Activated CD4-positive, alpha-beta T cell treated with anti-CD3 and anti-CD28 coated beads, Interleukin-2, amount 10 ng/mL, durations not matched to agents 24 days and 14 days (primary cell): ENCODE results near the gene INPP5B. TPM values are rescaled to one million over a fixed set of nuclear protein-coding genes. Genes with fewer than 3 reads are reported as not detected.
A peak's percentile ranks its signal among the peaks of the same experiment; 100 is the strongest.

Experiments
- DNase-seq: peaks from one replicate; pipeline ENCODE4 v3.0.0; 2022
- H3K27ac Mint-ChIP-seq: one replicate; pipeline ENCODE4 v1.8.0; 2022; ENCODE audit warnings: mild to moderate bottlenecking, mixed read lengths
- H3K27me3 Mint-ChIP-seq: one replicate; pipeline ENCODE4 v1.8.0; 2022; ENCODE audit warnings: mixed read lengths
- H3K36me3 Mint-ChIP-seq: one replicate; pipeline ENCODE4 v1.8.0; 2022; ENCODE audit warnings: low read depth, mild to moderate bottlenecking, mixed read lengths
- H3K4me1 Mint-ChIP-seq: one replicate; pipeline ENCODE4 v1.8.0; 2021; ENCODE audit warnings: mixed read lengths
- H3K4me3 Mint-ChIP-seq: one replicate; pipeline ENCODE4 v1.8.0; 2022; ENCODE audit warnings: mild to moderate bottlenecking, moderate library complexity, mixed read lengths
- H3K9me3 Mint-ChIP-seq: one replicate; pipeline ENCODE4 v1.8.0; 2021; ENCODE audit warnings: mixed read lengths
- intact Hi-C: fragments of 100-400 bp; cut with micrococcal nuclease; formaldehyde crosslinking; loops from one replicate; pipeline ENCODE4 v1.15.1; 2023
- total RNA-seq: library from RNA; stranded (reverse); gene quantifications from 2 replicates; pipeline ENCODE4 v1.2.3, GENCODE V29; 2022

Gene INPP5B
- total RNA-seq, 1 donor from 2014 or later: 27.2 TPM

DNA sequence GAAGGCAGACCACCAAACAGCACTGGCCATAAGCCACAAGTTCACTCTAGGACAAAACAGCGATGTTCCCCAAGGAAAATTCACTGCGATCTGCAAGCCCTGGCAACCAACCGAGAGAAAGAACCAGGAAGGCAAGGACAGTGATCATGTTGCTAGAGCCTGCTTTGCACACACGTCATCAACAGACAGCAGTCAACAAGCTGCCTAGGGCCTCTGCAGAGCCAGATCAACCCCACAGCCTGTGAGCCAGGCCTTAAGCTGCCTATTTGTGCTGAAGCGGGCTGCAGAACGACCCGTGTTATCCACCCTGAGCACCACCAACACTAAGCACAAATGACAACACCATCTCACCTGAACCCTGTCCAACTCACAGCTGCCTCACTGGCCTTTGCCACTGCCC, 132.6 kb downstream of the INPP5B start:
- H3K4me3 Mint-ChIP-seq: no peak overlapping the region
- peaks cover 22% of the 10 kb centered on the region for H3K36me3 Mint-ChIP-seq
- H3K9me3 Mint-ChIP-seq: no peaks in the 10 kb centered on the region
- peaks cover 14% of the 10 kb centered on the region for H3K4me1 Mint-ChIP-seq
- H3K27ac Mint-ChIP-seq: peak overlapping the region; percentile 19
- DNase-seq: no peak
- intact Hi-C loops: loop anchor here (5.0 kb wide), 1 partner anchor 118 kb away; no protein-coding TSS in a partner anchor
- H3K27me3 Mint-ChIP-seq: no peaks in the 10 kb centered on the region

DNA sequence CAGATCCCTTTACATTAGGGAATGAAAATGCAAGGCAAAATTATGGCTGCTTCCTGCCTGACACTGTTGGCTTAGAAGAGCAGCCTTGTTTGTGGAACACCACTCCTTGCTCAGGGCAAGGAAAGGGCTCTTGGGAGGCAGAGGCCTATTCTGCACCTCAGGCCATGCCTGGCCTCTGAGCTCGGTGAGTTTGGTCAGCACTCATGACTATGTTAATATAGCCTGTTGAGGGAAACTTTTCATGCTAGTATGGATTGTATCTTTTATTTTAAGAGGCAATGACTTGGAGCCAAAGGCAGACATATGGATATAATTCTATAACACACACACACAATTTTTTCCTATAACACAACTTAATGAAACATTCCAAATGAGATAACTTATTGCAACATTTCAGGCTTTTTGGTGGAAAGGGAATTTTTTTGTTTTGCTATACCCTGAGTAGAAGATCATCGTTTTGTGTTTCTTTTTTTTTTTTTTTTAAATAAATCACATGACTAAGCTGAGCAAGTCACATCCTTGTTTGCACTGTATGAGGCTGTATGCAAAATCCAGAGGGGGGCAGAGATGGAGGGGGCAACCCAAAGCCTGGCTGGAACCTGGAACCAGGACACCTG, 133.2 kb downstream of the INPP5B start:
- Mint-ChIP-seq H3K4me1 (peaks cover 18% of the 10 kb centered on the region), H3K36me3 (peaks cover 24% of the 10 kb centered on the region), H3K27me3 (no peaks in the 10 kb centered on the region), H3K4me3 (no peak overlapping the region), H3K9me3 (no peaks in the 10 kb centered on the region), H3K27ac (peak overlapping the region; percentile 11)
- intact Hi-C loops: loop anchor here (5.0 kb wide), 1 partner anchor 119 kb away; no protein-coding TSS in a partner anchor
- DNase-seq: no peak

DNA sequence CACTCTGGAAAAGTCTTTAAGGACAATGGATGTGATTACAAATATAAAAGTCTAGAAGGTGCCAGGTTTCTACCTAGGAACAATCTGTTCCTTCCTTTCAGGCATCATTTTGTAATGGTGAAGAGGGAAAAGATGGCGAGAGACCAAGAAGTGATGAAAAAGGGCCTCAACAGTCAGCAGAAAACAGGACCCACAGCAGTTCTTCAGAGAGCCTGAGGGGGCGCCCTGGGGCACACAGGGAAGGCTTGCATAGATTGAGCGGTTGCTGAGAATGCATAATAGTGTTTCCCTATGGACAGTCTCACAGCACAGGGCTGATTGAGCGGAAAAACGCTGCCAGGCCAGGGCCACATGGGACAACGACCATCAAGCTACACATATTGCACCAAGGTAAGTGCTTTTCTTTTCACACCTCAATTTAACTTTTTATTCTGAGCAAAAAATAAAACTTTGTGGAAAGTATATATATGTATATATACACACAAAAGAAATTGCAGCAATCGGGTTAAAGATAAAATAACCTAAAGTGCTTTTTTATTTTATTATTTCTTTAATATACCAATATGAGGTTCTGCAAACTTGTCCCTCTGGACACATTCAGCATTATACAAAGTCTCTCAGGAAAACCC, 135.7 kb downstream of the INPP5B start:
- intact Hi-C loops: loop anchor here (5.0 kb wide), 1 partner anchor 121 kb away; no protein-coding TSS in a partner anchor
- Mint-ChIP-seq H3K36me3 (peaks cover 37% of the 10 kb centered on the region), H3K4me1 (peaks cover 27% of the 10 kb centered on the region), H3K27me3 (no peaks in the 10 kb centered on the region), H3K4me3 (peak overlapping the region; percentile 12), H3K27ac (peak overlapping the region; percentile 34), H3K9me3 (no peaks in the 10 kb centered on the region)
- peak; percentile 91 for DNase-seq

Other genes starting within 250 kb of the INPP5B start
- 0.21 and 0.31 TPM in 2 replicates for gene EPHA10, start 181.9 kb downstream of the INPP5B start, total RNA-seq
- gene MANEAL, start 153.2 kb downstream of the INPP5B start, total RNA-seq: 2.7 and 3.1 TPM in 2 replicates
- 26.4 and 26.7 TPM in 2 replicates for gene C1orf122, start 139.3 kb downstream of the INPP5B start, total RNA-seq
- gene YRDC, start 138.8 kb downstream of the INPP5B start, total RNA-seq: 69.9 and 76.1 TPM in 2 replicates
- 31.2 and 31.6 TPM in 2 replicates for gene MTF1, start 87.5 kb downstream of the INPP5B start, total RNA-seq
- gene SF3A3, start 43.0 kb upstream of the INPP5B start, total RNA-seq: 132 and 144 TPM in 2 replicates
- gene FHL3, start 58.5 kb upstream of the INPP5B start, total RNA-seq: 40.8 and 41.9 TPM in 2 replicates
- 99.5 and 111 TPM in 2 replicates for gene UTP11, start 65.7 kb upstream of the INPP5B start, total RNA-seq
- gene POU3F1, start 99.7 kb upstream of the INPP5B start, total RNA-seq: 1.4 and 1.5 TPM in 2 replicates